ENCODE results near the gene PTPRR.

PTPRR gene

DNA sequence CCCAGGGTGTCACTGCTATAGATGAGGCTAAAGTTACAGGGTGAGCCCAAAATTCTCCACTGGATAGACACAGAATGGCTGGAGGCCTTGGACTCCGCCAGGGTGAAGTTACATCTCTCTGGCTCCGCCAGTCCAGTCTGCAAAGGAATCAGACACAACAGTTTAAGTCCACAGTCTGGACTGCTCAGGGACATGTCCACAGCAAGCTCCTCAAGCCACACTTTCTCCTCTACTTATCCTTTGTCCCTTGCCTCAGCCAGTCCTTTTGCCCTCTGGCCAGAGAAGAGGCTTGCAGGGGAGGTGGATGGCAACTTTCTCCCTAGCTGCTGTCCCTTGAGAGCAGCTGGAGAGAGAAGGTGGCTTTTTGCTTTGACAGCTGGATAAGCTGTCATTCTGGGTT is 311.3 kb downstream of the PTPRR start:
- peak; percentile 46 for ATAC-seq
- no peak for TF ChIP-seq ZNF8 (CRISPR knock-in tag; IDR thresholded peaks at IDR 0.05)
- no peak for TF ChIP-seq TSHZ2 (CRISPR knock-in tag; IDR thresholded peaks at IDR 0.05)
- TF ChIP-seq RARB (CRISPR knock-in tag; IDR thresholded peaks at IDR 0.05) = no peak
- TF ChIP-seq ZNF565 (CRISPR knock-in tag; conservative IDR thresholded peaks at IDR 0.05; ENCODE audit: low read depth) = no peak
- no peak for TF ChIP-seq PPARA (CRISPR knock-in tag; IDR thresholded peaks at IDR 0.05; ENCODE audit: borderline replicate concordance)
- no peak for TF ChIP-seq TOX (CRISPR knock-in tag; IDR thresholded peaks at IDR 0.05; ENCODE audit: borderline replicate concordance)
- no peak for TF ChIP-seq ISL1 (CRISPR knock-in tag; IDR thresholded peaks at IDR 0.05)
- TF ChIP-seq PATZ1 (CRISPR knock-in tag; IDR thresholded peaks at IDR 0.05; ENCODE audit: borderline replicate concordance) = no peak

DNA sequence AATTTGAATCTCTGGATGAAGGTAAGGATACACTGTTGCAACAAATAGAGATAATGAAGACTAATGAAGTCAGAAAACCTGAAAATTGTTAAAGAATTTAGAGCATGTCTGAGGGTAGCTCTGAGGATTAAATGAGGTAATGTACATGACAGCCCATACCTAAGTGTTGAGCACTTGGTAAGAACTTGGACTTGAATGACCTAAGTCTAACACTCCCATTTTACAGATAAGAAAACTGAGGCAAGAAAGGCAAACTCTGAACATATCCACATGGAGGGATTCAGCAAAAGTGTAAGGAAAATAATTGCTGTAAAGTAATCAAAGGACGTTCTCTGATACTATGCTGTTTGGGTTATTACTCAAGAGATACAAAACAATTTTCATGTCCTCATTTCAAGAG is 312.4 kb downstream of the PTPRR start:
- TF ChIP-seq BACH2 (CRISPR knock-in tag; IDR thresholded peaks at IDR 0.05; ENCODE audit: borderline replicate concordance) = no peak
- no peak for TF ChIP-seq CSDC2 (CRISPR knock-in tag; IDR thresholded peaks at IDR 0.05)
- TF ChIP-seq POU6F1 (CRISPR knock-in tag; IDR thresholded peaks at IDR 0.05; ENCODE audit: borderline replicate concordance, low read depth) = no peak
- TF ChIP-seq ZNF70 (CRISPR knock-in tag; IDR thresholded peaks at IDR 0.05) = no peak
- no peak for TF ChIP-seq ZFP3 (CRISPR knock-in tag; IDR thresholded peaks at IDR 0.05)
- TF ChIP-seq TOX (CRISPR knock-in tag; IDR thresholded peaks at IDR 0.05; ENCODE audit: borderline replicate concordance) = no peak
- no peak for TF ChIP-seq ZNF565 (CRISPR knock-in tag; conservative IDR thresholded peaks at IDR 0.05; ENCODE audit: low read depth)
- no peak for TF ChIP-seq PPARA (CRISPR knock-in tag; IDR thresholded peaks at IDR 0.05; ENCODE audit: borderline replicate concordance)
- no peak for TF ChIP-seq TSHZ2 (CRISPR knock-in tag; IDR thresholded peaks at IDR 0.05)
- no peak for TF ChIP-seq CREB5 (CRISPR knock-in tag; IDR thresholded peaks at IDR 0.05; ENCODE audit: low read depth)
- no peak for TF ChIP-seq PATZ1 (CRISPR knock-in tag; IDR thresholded peaks at IDR 0.05; ENCODE audit: borderline replicate concordance)
- TF ChIP-seq RARB (CRISPR knock-in tag; IDR thresholded peaks at IDR 0.05) = no peak
- TF ChIP-seq ZNF8 (CRISPR knock-in tag; IDR thresholded peaks at IDR 0.05) = no peak
- TF ChIP-seq ESRRG (CRISPR knock-in tag; IDR thresholded peaks at IDR 0.05) = no peak
- no peak for TF ChIP-seq SNAI2 (CRISPR knock-in tag; IDR thresholded peaks at IDR 0.05)
- TF ChIP-seq GLIS3 (CRISPR knock-in tag; IDR thresholded peaks at IDR 0.05) = no peak
- ATAC-seq = no peak

Data from SK-N-SH treated with all-trans-retinoic acid at 6 μM for 48 hours (cell line).